ENCODE measurements around the gene BRINP2.

The BRINP2 gene

GRCh38 chr1:177239792-177240191 is 69.0 kb downstream of the BRINP2 start:
- Histone ChIP-seq H3K79me2 (ENCODE audit: control insufficient read depth, insufficient read depth, low read length) (no peaks in the 10 kb centered on the region), H4K5ac (ENCODE audit: low read length) (no peak overlapping the region), H3K36me3 (ENCODE audit: control insufficient read depth, insufficient read depth, low read length) (no peaks in the 10 kb centered on the region), H3K9ac (ENCODE audit: low read length) (no peak overlapping the region), H3K4me1 (ENCODE audit: control insufficient read depth, low read depth, low read length) (no peaks in the 10 kb centered on the region), H3K4me2 (ENCODE audit: low read length) (no peak overlapping the region), H3K79me1 (ENCODE audit: low read length) (no peaks in the 10 kb centered on the region), H3K56ac (ENCODE audit: low read length) (no peak overlapping the region), H2AK5ac (ENCODE audit: low read length) (no peak overlapping the region), H3K18ac (ENCODE audit: low read length) (no peak overlapping the region), H3K4me3 (ENCODE audit: low read length) (no peak overlapping the region), H2BK120ac (ENCODE audit: low read depth, low read length) (no peak overlapping the region), H3K23ac (ENCODE audit: low read length) (no peak overlapping the region), H3K4ac (ENCODE audit: low read depth, low read length) (no peak overlapping the region), H2BK15ac (replicated peaks; ENCODE audit: low read depth) (no peak overlapping the region), H4K8ac (ENCODE audit: low read depth, low read length) (no peak overlapping the region), H3K27me3 (ENCODE audit: insufficient read depth, low read length, poor library complexity) (no peaks in the 10 kb centered on the region), H3K27ac (ENCODE audit: low read depth, low read length) (no peak overlapping the region), H2BK5ac (ENCODE audit: low read length) (no peak overlapping the region)
- DNase-seq, result no peak
- no CpG with 5 or more reads among the region's 2 CpGs for WGBS (ENCODE audit: extremely low coverage, insufficient coverage, low lambda C conversion rate)

GRCh38 chr1:177243773-177244172 is 73.0 kb downstream of the BRINP2 start:
- no peaks in the 10 kb centered on the region for H3K4me1 ChIP-seq (ENCODE audit: control insufficient read depth, low read depth, low read length)
- no peak for DNase-seq
- no peak overlapping the region for H3K4me3 ChIP-seq (ENCODE audit: low read length)
- no peak overlapping the region for H4K5ac ChIP-seq (ENCODE audit: low read length)
- no peak overlapping the region for H2BK15ac ChIP-seq (replicated peaks; ENCODE audit: low read depth)
- no peaks in the 10 kb centered on the region for H3K36me3 ChIP-seq (ENCODE audit: control insufficient read depth, insufficient read depth, low read length)
- H3K56ac ChIP-seq (ENCODE audit: low read length), result no peak overlapping the region
- H3K79me1 ChIP-seq (ENCODE audit: low read length), result no peaks in the 10 kb centered on the region
- no peaks in the 10 kb centered on the region for H3K27me3 ChIP-seq (ENCODE audit: insufficient read depth, low read length, poor library complexity)
- no peak overlapping the region for H3K27ac ChIP-seq (ENCODE audit: low read depth, low read length)
- H3K9ac ChIP-seq (ENCODE audit: low read length), result no peak overlapping the region
- H4K8ac ChIP-seq (ENCODE audit: low read depth, low read length), result no peak overlapping the region
- no peak overlapping the region for H3K23ac ChIP-seq (ENCODE audit: low read length)
- H2AK5ac ChIP-seq (ENCODE audit: low read length), result no peak overlapping the region
- no peak overlapping the region for H2BK120ac ChIP-seq (ENCODE audit: low read depth, low read length)
- no peak overlapping the region for H3K4me2 ChIP-seq (ENCODE audit: low read length)
- H3K4ac ChIP-seq (ENCODE audit: low read depth, low read length), result no peak overlapping the region
- H2BK5ac ChIP-seq (ENCODE audit: low read length), result no peak overlapping the region
- no peaks in the 10 kb centered on the region for H3K79me2 ChIP-seq (ENCODE audit: control insufficient read depth, insufficient read depth, low read length)
- no peak overlapping the region for H3K18ac ChIP-seq (ENCODE audit: low read length)
- WGBS (ENCODE audit: extremely low coverage, insufficient coverage, low lambda C conversion rate), result no CpG with 5 or more reads among the region's 1 CpG

GRCh38 chr1:177246710-177247580 is 76.2 kb downstream of the BRINP2 start:
- H2AK5ac ChIP-seq (ENCODE audit: low read length), result no peak overlapping the region

DNA sequence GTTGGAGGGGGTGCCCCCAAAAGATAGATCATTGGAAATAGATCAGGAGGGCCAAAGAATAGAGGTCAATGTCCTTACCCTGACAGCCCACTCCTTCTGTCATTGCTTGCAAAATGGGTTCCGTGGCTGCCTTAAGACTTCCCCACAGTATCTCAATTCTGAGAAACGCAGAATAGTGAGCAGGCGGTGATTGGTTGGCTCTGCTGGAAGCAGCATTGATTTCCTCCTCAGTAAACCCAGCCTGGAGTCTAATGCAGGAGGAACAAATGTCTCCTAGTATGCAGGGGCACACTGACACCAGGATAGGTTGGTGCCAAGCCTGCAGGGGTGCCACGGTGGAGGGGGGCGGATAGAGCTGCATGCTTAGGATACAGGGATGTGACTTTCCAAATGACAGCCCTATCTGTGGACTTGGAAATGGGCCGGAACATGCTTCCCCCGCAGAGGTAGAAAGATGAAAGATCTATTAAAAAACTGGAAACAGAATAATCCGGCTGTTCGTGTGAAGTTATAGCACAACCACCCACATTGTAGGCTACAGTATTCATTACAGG is 76.9 kb downstream of the BRINP2 start:
- no peak overlapping the region for H3K4ac ChIP-seq (ENCODE audit: low read depth, low read length)
- no peak overlapping the region for H3K56ac ChIP-seq (ENCODE audit: low read length)
- no peak overlapping the region for H3K9ac ChIP-seq (ENCODE audit: low read length)
- no peak overlapping the region for H3K4me2 ChIP-seq (ENCODE audit: low read length)
- H3K4me3 ChIP-seq (ENCODE audit: low read length), result no peak overlapping the region
- no peak overlapping the region for H4K5ac ChIP-seq (ENCODE audit: low read length)
- H3K36me3 ChIP-seq (ENCODE audit: control insufficient read depth, insufficient read depth, low read length), result no peaks in the 10 kb centered on the region
- DNase-seq, result no peak
- H2AK5ac ChIP-seq (ENCODE audit: low read length), result no peak overlapping the region
- H2BK5ac ChIP-seq (ENCODE audit: low read length), result no peak overlapping the region
- H3K79me1 ChIP-seq (ENCODE audit: low read length), result no peaks in the 10 kb centered on the region
- H3K79me2 ChIP-seq (ENCODE audit: control insufficient read depth, insufficient read depth, low read length), result no peaks in the 10 kb centered on the region
- H3K18ac ChIP-seq (ENCODE audit: low read length), result no peak overlapping the region
- no peak overlapping the region for H2BK120ac ChIP-seq (ENCODE audit: low read depth, low read length)
- H3K4me1 ChIP-seq (ENCODE audit: control insufficient read depth, low read depth, low read length), result no peaks in the 10 kb centered on the region
- no CpG with 5 or more reads among the region's 9 CpGs for WGBS (ENCODE audit: extremely low coverage, insufficient coverage, low lambda C conversion rate)
- H3K27ac ChIP-seq (ENCODE audit: low read depth, low read length), result no peak overlapping the region
- H4K8ac ChIP-seq (ENCODE audit: low read depth, low read length), result no peak overlapping the region
- H3K27me3 ChIP-seq (ENCODE audit: insufficient read depth, low read length, poor library complexity), result no peaks in the 10 kb centered on the region
- H2BK15ac ChIP-seq (replicated peaks; ENCODE audit: low read depth), result no peak overlapping the region
- H3K23ac ChIP-seq (ENCODE audit: low read length), result no peak overlapping the region

More at GRCh38 chr1:177246710-177247580, 76.2 kb downstream of the BRINP2 start:
- no peaks in the 10 kb centered on the region for H3K4me1 ChIP-seq (ENCODE audit: control insufficient read depth, low read depth, low read length)
- H2BK15ac ChIP-seq (replicated peaks; ENCODE audit: low read depth), result no peak overlapping the region
- H3K4me2 ChIP-seq (ENCODE audit: low read length), result no peak overlapping the region
- no peak overlapping the region for H2BK120ac ChIP-seq (ENCODE audit: low read depth, low read length)
- DNase-seq, result no peak
- H3K9ac ChIP-seq (ENCODE audit: low read length), result no peak overlapping the region
- H3K18ac ChIP-seq (ENCODE audit: low read length), result no peak overlapping the region
- no peak overlapping the region for H4K5ac ChIP-seq (ENCODE audit: low read length)
- no peak overlapping the region for H4K8ac ChIP-seq (ENCODE audit: low read depth, low read length)
- H3K79me1 ChIP-seq (ENCODE audit: low read length), result no peaks in the 10 kb centered on the region
- H3K79me2 ChIP-seq (ENCODE audit: control insufficient read depth, insufficient read depth, low read length), result no peaks in the 10 kb centered on the region
- H2BK5ac ChIP-seq (ENCODE audit: low read length), result no peak overlapping the region
- H3K27ac ChIP-seq (ENCODE audit: low read depth, low read length), result no peak overlapping the region
- no peak overlapping the region for H3K56ac ChIP-seq (ENCODE audit: low read length)
- H3K36me3 ChIP-seq (ENCODE audit: control insufficient read depth, insufficient read depth, low read length), result no peaks in the 10 kb centered on the region
- no peak overlapping the region for H3K4ac ChIP-seq (ENCODE audit: low read depth, low read length)
- no peak overlapping the region for H3K4me3 ChIP-seq (ENCODE audit: low read length)
- H3K27me3 ChIP-seq (ENCODE audit: insufficient read depth, low read length, poor library complexity), result no peaks in the 10 kb centered on the region
- WGBS (ENCODE audit: extremely low coverage, insufficient coverage, low lambda C conversion rate), result no CpG with 5 or more reads among the region's 4 CpGs
- H3K23ac ChIP-seq (ENCODE audit: low read length), result no peak overlapping the region

DNA sequence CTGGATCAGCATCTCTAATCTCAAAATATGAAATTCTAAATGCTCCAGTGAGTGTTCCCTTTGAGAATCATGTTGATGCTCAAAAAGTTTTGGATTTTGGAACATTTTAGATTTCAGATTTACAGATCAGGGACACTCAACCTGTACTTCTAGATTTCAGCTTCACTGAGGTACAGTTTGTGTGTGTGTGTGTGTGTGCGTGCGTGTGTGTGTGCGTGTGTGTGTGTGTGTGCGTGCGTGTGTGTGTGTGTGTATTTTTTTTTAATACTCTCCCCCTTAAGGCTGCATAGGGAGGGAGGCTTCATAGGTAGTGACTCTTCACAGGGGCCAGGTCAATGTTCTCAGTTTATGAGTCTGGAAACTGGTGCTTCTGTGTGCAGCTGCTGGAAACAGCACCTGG is 77.5 kb downstream of the BRINP2 start:
- no peaks in the 10 kb centered on the region for H3K36me3 ChIP-seq (ENCODE audit: control insufficient read depth, insufficient read depth, low read length)
- H2BK5ac ChIP-seq (ENCODE audit: low read length), result no peak overlapping the region
- no peak overlapping the region for H3K27ac ChIP-seq (ENCODE audit: low read depth, low read length)
- H3K79me2 ChIP-seq (ENCODE audit: control insufficient read depth, insufficient read depth, low read length), result no peaks in the 10 kb centered on the region
- no peaks in the 10 kb centered on the region for H3K4me1 ChIP-seq (ENCODE audit: control insufficient read depth, low read depth, low read length)
- no peak for DNase-seq
- H3K79me1 ChIP-seq (ENCODE audit: low read length), result no peaks in the 10 kb centered on the region
- H3K56ac ChIP-seq (ENCODE audit: low read length), result no peak overlapping the region
- no peaks in the 10 kb centered on the region for H3K27me3 ChIP-seq (ENCODE audit: insufficient read depth, low read length, poor library complexity)
- no peak overlapping the region for H3K4me3 ChIP-seq (ENCODE audit: low read length)
- WGBS (ENCODE audit: extremely low coverage, insufficient coverage, low lambda C conversion rate), result no CpG with 5 or more reads among the region's 5 CpGs
- H3K18ac ChIP-seq (ENCODE audit: low read length), result no peak overlapping the region
- no peak overlapping the region for H4K8ac ChIP-seq (ENCODE audit: low read depth, low read length)
- no peak overlapping the region for H3K9ac ChIP-seq (ENCODE audit: low read length)
- H3K23ac ChIP-seq (ENCODE audit: low read length), result no peak overlapping the region
- H2AK5ac ChIP-seq (ENCODE audit: low read length), result no peak overlapping the region
- H2BK120ac ChIP-seq (ENCODE audit: low read depth, low read length), result no peak overlapping the region
- H2BK15ac ChIP-seq (replicated peaks; ENCODE audit: low read depth), result no peak overlapping the region
- H3K4me2 ChIP-seq (ENCODE audit: low read length), result no peak overlapping the region
- H3K4ac ChIP-seq (ENCODE audit: low read depth, low read length), result no peak overlapping the region
- no peak overlapping the region for H4K5ac ChIP-seq (ENCODE audit: low read length)
